RPMI7951 (cell line): Measurements from ENCODE around the gene ARHGAP40. TPM values are rescaled to one million over a fixed set of nuclear protein-coding genes. Genes with fewer than 3 reads are reported as not detected.

Source experiments
- DNase-seq: peaks from one replicate; pipeline ENCODE4 v3.0.0-alpha.2; 2012; ENCODE audit warnings: low read depth
- total RNA-seq: library from RNA; depleted of rRNA; stranded (reverse); fragments of >200 nt; shearing (Covaris generic); gene quantifications from 2 replicates; pipeline ENCODE4 v1.2.3, GENCODE V29; 2014

ARHGAP40 gene
- total RNA-seq, 1 experiment from 2014 or later: not detected

- peak; percentile 35 for DNase-seq
Measured at GRCh38 chr20:38617011-38617829, 15.6 kb downstream of the ARHGAP40 start.

- no peak for DNase-seq
Measured at GRCh38 chr20:38617830-38618196, 16.2 kb downstream of the ARHGAP40 start.

- no peak for DNase-seq
Measured at GRCh38 chr20:38620441-38620840, 18.8 kb downstream of the ARHGAP40 start.

- peak; percentile 58 for DNase-seq
Measured at GRCh38 chr20:38623061-38623460, 21.5 kb downstream of the ARHGAP40 start.

GRCh38 chr20:38624084-38624483, 22.5 kb downstream of the ARHGAP40 start:
- no peak for DNase-seq

- DNase-seq: no peak
Measured at GRCh38 chr20:38625896-38626295, 24.3 kb downstream of the ARHGAP40 start.

GRCh38 chr20:38626921-38627659, 25.5 kb downstream of the ARHGAP40 start:
- DNase-seq: no peak

- no peak for DNase-seq
Measured at GRCh38 chr20:38628580-38629470, 27.2 kb downstream of the ARHGAP40 start.

- no peak for DNase-seq
Measured at GRCh38 chr20:38629979-38630378, 28.4 kb downstream of the ARHGAP40 start.

- no peak for DNase-seq
Measured at GRCh38 chr20:38630727-38631126, 29.1 kb downstream of the ARHGAP40 start.

GRCh38 chr20:38631155-38632022, 29.8 kb downstream of the ARHGAP40 start:
- no peak for DNase-seq

- peak; percentile 61 for DNase-seq
Measured at GRCh38 chr20:38633577-38634093, 32.0 kb downstream of the ARHGAP40 start.

GRCh38 chr20:38635721-38636288, 34.2 kb downstream of the ARHGAP40 start:
- peak; percentile 35 for DNase-seq

GRCh38 chr20:38640521-38640920, 38.9 kb downstream of the ARHGAP40 start:
- DNase-seq: no peak

- no peak for DNase-seq
Measured at GRCh38 chr20:38642498-38642897, 40.9 kb downstream of the ARHGAP40 start.

GRCh38 chr20:38644588-38645260, 43.1 kb downstream of the ARHGAP40 start:
- no peak for DNase-seq

GRCh38 chr20:38645351-38645750, 43.7 kb downstream of the ARHGAP40 start:
- DNase-seq: no peak

GRCh38 chr20:38645980-38646858, 44.6 kb downstream of the ARHGAP40 start:
- peak; percentile 62 for DNase-seq
